Right lobe of liver (tissue), 4 donors: ENCODE results near the gene OAS3.
"Not testable (repeated sequence)": the region's sequence is repeated elsewhere in the genome, so short reads cannot be mapped to it uniquely, and the experiment has no call there.

Experiments used
- POLR2A ChIP-seq: fragments of 450-650 bp; IDR thresholded peaks from one replicate; pipeline ENCODE4 v1.6.1; 2017; ENCODE audit warnings: antibody characterized with exemption, mild to moderate bottlenecking
- TF ChIP-seq, protein P1 (sequence below), 4 donors: fragments of 200-600 bp in 3 of 4; fragments of 450-650 bp in 1 of 4; IDR thresholded peaks; one replicate each; pipeline versions ENCODE4 v1.5.1 to v1.8.0; 2016 to 2022; ENCODE audit warnings: antibody characterized with exemption in 4 of 4, mild to moderate bottlenecking in 2 of 4
- donor health status: DM: no; HTN: no; CAD: no.
- donor health status: DM: no; HTN: no; CAD: no.
- donor health status: DM: no; HTN: yes; CAD: no.

DNA sequence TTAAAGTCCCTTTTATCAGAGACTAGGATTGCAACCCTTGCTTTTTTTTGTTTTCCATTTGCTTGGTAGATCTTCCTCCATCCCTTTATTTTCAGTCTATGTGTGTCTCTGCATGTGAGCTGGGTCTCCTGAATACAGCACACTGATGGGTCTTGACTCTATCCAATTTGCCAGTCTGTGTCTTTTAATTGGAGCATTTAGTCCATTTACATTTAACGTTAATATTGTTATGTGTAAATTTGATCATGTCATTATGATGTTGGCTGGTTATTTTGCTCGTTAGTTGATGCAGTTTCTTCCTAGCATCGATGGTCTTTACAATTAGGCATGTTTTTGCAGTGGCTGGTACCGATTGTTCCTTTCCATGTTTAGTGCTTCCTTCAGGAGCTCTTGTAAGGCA is 18.9 kb downstream of the OAS3 start:
- TF ChIP-seq, protein P1, sequence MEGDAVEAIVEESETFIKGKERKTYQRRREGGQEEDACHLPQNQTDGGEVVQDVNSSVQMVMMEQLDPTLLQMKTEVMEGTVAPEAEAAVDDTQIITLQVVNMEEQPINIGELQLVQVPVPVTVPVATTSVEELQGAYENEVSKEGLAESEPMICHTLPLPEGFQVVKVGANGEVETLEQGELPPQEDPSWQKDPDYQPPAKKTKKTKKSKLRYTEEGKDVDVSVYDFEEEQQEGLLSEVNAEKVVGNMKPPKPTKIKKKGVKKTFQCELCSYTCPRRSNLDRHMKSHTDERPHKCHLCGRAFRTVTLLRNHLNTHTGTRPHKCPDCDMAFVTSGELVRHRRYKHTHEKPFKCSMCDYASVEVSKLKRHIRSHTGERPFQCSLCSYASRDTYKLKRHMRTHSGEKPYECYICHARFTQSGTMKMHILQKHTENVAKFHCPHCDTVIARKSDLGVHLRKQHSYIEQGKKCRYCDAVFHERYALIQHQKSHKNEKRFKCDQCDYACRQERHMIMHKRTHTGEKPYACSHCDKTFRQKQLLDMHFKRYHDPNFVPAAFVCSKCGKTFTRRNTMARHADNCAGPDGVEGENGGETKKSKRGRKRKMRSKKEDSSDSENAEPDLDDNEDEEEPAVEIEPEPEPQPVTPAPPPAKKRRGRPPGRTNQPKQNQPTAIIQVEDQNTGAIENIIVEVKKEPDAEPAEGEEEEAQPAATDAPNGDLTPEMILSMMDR (IDR thresholded peaks at IDR 0.05), result not testable (repeated sequence)
- not testable (repeated sequence) for TF ChIP-seq POLR2A
